Measurements from ENCODE around the gene LCP2.

- TF ChIP-seq POLR2A (IDR thresholded peaks at IDR 0.05; ENCODE audit: low read length) (no peak), GATA1 (IDR thresholded peaks at IDR 0.05; ENCODE audit: low read depth, low read length) (no peak)
These were observed 41.6 kb upstream of the LCP2 start for GRCh38 chr5:170338933-170339779.
